ENCODE measurements around the gene TMEM81. TPM values are rescaled to one million over a fixed set of nuclear protein-coding genes. Genes with fewer than 3 reads are reported as not detected.

TMEM81 gene
- total RNA-seq, 1 experiment from 2014 or later, result 4.4 TPM

GRCh38 chr1:205072286-205072685 is 12.0 kb downstream of the TMEM81 start:
- CTCF ChIA-PET, result no interaction called here
- no peak overlapping the region for H3K27ac Mint-ChIP-seq (ENCODE audit: unreplicated experiment)

DNA sequence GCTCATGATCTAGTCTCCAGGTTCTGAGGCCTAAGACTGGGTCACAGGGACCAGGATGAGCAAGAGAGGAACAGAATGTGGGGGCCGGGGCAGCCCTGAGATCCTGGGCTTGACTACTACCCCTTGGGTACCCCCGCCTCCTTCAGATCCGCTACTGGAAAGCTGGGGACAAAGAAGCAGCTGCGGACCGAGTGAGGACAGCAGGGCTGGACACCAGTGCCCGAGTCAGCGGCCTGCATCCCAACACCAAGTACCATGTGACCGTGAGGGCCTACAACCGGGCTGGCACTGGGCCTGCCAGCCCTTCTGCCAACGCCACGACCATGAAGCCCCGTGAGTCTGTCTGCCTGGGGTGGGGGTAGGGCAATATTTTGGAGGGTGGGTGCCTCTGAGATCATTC is 12.5 kb downstream of the TMEM81 start:
- TF ChIP-seq, protein P1, sequence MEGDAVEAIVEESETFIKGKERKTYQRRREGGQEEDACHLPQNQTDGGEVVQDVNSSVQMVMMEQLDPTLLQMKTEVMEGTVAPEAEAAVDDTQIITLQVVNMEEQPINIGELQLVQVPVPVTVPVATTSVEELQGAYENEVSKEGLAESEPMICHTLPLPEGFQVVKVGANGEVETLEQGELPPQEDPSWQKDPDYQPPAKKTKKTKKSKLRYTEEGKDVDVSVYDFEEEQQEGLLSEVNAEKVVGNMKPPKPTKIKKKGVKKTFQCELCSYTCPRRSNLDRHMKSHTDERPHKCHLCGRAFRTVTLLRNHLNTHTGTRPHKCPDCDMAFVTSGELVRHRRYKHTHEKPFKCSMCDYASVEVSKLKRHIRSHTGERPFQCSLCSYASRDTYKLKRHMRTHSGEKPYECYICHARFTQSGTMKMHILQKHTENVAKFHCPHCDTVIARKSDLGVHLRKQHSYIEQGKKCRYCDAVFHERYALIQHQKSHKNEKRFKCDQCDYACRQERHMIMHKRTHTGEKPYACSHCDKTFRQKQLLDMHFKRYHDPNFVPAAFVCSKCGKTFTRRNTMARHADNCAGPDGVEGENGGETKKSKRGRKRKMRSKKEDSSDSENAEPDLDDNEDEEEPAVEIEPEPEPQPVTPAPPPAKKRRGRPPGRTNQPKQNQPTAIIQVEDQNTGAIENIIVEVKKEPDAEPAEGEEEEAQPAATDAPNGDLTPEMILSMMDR (IDR thresholded peaks at IDR 0.05; ENCODE audit: unreplicated experiment), result no peak
- Mint-ChIP-seq H3K4me1 (ENCODE audit: low read depth, unreplicated experiment) (no peaks in the 10 kb centered on the region), H3K27me3 (ENCODE audit: unreplicated experiment) (peaks cover 5% of the 10 kb centered on the region), H3K27ac (ENCODE audit: unreplicated experiment) (no peak overlapping the region), H3K4me3 (ENCODE audit: low read depth, unreplicated experiment) (no peak overlapping the region), H3K36me3 (ENCODE audit: insufficient read depth, unreplicated experiment) (no peaks in the 10 kb centered on the region), H3K9me3 (ENCODE audit: low read depth, unreplicated experiment) (no peaks in the 10 kb centered on the region)
- no peak for DNase-seq
- BruUV-seq (replicated peaks), result no TSS peak
- CTCF ChIA-PET, result interaction anchor here (0.7 kb wide), 1 partner anchor 38 kb away, joined by 4 read pairs; no protein-coding TSS in a partner anchor
- intact Hi-C loops (cut with micrococcal nuclease; ENCODE audit: unreplicated experiment), result no loop called here

More at GRCh38 chr1:205072286-205072685, 12.0 kb downstream of the TMEM81 start:
- Mint-ChIP-seq H3K4me1 (ENCODE audit: low read depth, unreplicated experiment) (no peaks in the 10 kb centered on the region), H3K4me3 (ENCODE audit: low read depth, unreplicated experiment) (no peak overlapping the region), H3K27me3 (ENCODE audit: unreplicated experiment) (peaks cover under 1% of the 10 kb centered on the region), H3K9me3 (ENCODE audit: low read depth, unreplicated experiment) (no peaks in the 10 kb centered on the region), H3K36me3 (ENCODE audit: insufficient read depth, unreplicated experiment) (no peaks in the 10 kb centered on the region)
- no peak for DNase-seq
- TF ChIP-seq, protein P1 (IDR thresholded peaks at IDR 0.05; ENCODE audit: unreplicated experiment), result no peak
- intact Hi-C loops (cut with micrococcal nuclease; ENCODE audit: unreplicated experiment), result no loop called here
- no TSS peak for BruUV-seq (replicated peaks)

DNA sequence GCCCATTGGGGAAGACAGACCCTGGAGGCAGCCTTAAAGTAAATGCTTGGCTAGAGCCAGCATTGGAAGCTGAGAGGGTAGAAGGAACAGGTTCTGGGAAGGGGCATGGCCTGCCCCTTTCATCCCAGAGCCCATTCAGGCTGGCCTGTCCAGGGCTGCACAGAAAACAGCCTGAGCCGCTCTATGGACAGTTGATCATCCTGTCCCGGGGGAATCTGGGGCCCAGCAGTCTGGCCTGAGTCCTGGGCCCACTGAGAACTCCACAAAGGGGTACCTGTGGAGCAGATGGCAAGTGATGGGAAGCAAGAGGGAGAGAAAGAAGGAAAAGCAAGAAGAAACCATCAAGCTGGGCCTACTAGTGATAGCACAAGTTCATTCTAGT is 13.2 kb downstream of the TMEM81 start:
- no peak overlapping the region for H3K4me3 Mint-ChIP-seq (ENCODE audit: low read depth, unreplicated experiment)
- BruUV-seq (replicated peaks), result no TSS peak
- no peak for DNase-seq
- no peak overlapping the region for H3K27ac Mint-ChIP-seq (ENCODE audit: unreplicated experiment)
- intact Hi-C loops (cut with micrococcal nuclease; ENCODE audit: unreplicated experiment), result no loop called here
- CTCF ChIA-PET, result interaction anchor here (0.7 kb wide), 1 partner anchor 39 kb away, joined by 4 read pairs; no protein-coding TSS in a partner anchor
- no peaks in the 10 kb centered on the region for H3K36me3 Mint-ChIP-seq (ENCODE audit: insufficient read depth, unreplicated experiment)
- TF ChIP-seq, protein P1 (IDR thresholded peaks at IDR 0.05; ENCODE audit: unreplicated experiment), result no peak
- peaks cover 13% of the 10 kb centered on the region for H3K27me3 Mint-ChIP-seq (ENCODE audit: unreplicated experiment)
- no peaks in the 10 kb centered on the region for H3K4me1 Mint-ChIP-seq (ENCODE audit: low read depth, unreplicated experiment)
- H3K9me3 Mint-ChIP-seq (ENCODE audit: low read depth, unreplicated experiment), result no peaks in the 10 kb centered on the region

DNA sequence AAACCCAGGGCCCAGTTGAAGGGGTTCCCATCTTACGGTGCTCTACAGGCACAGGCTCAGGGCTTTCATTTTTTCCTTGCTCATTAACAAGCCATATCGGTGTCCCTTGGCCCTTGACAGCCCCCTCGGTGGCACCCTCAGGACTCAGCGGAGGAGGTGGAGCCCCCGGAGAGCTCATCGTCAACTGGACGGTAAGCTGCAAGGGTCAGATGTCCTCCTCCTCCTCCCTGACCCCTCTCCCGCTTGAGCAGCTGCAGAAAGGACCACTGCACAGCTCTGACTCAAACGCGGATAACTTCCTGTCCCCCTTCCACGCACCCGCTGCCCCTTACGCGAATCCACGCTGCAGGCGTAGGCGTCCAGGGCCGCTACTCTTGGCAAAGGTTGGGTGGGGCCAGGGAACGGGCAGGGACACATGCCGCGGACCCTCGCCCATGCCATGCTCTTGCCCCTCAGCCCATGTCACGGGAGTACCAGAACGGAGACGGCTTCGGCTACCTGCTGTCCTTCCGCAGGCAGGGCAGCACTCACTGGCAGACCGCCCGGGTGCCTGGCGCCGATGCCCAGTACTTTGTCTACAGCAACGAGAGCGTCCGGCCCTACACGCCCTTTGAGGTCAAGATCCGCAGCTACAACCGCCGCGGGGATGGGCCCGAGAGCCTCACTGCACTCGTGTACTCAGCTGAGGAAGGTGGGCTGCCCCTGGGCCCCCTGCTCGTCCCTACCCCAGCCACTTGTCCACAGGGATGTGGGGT is 14.7 kb downstream of the TMEM81 start:
- TF ChIP-seq, protein P1 (IDR thresholded peaks at IDR 0.05; ENCODE audit: unreplicated experiment), result no peak
- intact Hi-C loops (cut with micrococcal nuclease; ENCODE audit: unreplicated experiment), result no loop called here

More for the DNA sequence above, 14.7 kb downstream of the TMEM81 start:
- no peak overlapping the region for H3K4me3 Mint-ChIP-seq (ENCODE audit: low read depth, unreplicated experiment)
- no peaks in the 10 kb centered on the region for H3K36me3 Mint-ChIP-seq (ENCODE audit: insufficient read depth, unreplicated experiment)
- CTCF ChIA-PET, result interaction anchor here (0.6 to 0.8 kb wide), 2 partner anchors 8 to 187 kb away, joined by 3 to 4 read pairs; no protein-coding TSS in a partner anchor
- no TSS peak for BruUV-seq (replicated peaks)
- peaks cover 28% of the 10 kb centered on the region for H3K27me3 Mint-ChIP-seq (ENCODE audit: unreplicated experiment)
- no peaks in the 10 kb centered on the region for H3K4me1 Mint-ChIP-seq (ENCODE audit: low read depth, unreplicated experiment)
- DNase-seq, result no peak
- no peaks in the 10 kb centered on the region for H3K9me3 Mint-ChIP-seq (ENCODE audit: low read depth, unreplicated experiment)
- H3K27ac Mint-ChIP-seq (ENCODE audit: unreplicated experiment), result no peak overlapping the region

Measured in Calu3 (cell line).